GM12874 (cell line): ENCODE results near the gene ATP6V1D.

ENCODE experiments used
- TF ChIP-seq, protein P1 (sequence below): IDR thresholded peaks from 2 replicates; pipeline ENCODE4 v1.5.1; 2011; ENCODE audit warnings: low read depth, mild to moderate bottlenecking, control low read depth, low read length, moderate library complexity; ENCODE audit not compliant: insufficient read depth

Gene ATP6V1D

DNA sequence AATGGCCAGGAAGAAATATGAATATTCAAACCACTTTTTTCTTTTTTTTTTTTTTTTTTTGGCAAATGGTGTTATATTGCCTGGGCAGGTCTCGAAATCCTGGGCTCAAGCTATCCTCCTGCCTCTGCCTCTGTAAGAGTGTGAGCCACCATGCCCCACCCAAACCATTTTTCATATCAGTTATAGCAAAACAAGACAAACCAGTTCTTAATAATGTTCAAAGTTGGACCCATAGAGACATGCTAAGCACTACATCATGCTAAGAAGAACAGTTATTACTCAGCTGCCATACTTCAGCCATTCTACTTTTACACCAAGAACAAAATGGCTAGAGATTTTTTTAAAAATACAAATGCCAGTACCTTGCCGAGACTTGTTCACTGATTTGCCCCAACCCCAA is 26.0 kb upstream of the ATP6V1D start:
- TF ChIP-seq, protein P1, sequence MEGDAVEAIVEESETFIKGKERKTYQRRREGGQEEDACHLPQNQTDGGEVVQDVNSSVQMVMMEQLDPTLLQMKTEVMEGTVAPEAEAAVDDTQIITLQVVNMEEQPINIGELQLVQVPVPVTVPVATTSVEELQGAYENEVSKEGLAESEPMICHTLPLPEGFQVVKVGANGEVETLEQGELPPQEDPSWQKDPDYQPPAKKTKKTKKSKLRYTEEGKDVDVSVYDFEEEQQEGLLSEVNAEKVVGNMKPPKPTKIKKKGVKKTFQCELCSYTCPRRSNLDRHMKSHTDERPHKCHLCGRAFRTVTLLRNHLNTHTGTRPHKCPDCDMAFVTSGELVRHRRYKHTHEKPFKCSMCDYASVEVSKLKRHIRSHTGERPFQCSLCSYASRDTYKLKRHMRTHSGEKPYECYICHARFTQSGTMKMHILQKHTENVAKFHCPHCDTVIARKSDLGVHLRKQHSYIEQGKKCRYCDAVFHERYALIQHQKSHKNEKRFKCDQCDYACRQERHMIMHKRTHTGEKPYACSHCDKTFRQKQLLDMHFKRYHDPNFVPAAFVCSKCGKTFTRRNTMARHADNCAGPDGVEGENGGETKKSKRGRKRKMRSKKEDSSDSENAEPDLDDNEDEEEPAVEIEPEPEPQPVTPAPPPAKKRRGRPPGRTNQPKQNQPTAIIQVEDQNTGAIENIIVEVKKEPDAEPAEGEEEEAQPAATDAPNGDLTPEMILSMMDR: no peak

DNA sequence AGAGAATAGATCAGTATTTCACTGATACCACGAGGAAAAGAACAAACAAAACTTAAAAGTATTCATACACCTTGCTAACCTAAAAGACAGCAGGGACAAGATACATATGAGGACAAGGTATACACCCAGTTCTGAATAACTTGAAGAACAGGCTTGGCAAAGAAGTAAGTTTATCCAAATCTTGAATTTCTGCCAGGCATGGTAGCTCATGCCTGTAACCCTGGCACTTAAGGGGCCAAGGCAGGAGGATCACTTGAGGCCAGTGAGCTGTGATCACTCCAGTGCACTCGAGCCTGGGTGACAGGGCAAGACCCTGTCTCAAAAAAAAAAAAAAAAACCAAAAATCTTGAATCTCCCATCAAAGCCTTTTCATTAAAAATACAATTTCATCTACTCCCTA is 25.5 kb upstream of the ATP6V1D start:
- TF ChIP-seq, protein P1: no peak

DNA sequence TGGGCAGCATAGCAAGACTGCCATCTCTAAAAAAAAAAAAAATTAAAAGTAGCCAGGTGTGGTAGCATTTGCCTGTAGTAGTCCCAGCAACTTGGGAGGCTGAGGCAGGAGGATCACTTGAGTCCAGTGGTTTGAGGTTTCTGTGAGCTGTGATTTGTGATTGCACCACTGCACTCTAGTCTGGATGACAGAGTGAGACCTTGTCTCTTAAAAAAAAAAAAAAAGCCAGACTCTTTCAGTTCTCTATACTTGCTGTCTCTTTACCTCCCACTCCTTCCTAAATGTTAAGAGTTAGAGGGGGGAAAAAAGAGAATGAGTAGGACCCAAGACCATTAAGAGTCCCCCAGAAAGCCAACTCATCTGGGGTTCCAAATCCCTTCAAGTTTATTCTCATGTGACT is 18.3 kb upstream of the ATP6V1D start:
- TF ChIP-seq, protein P1: no peak

DNA sequence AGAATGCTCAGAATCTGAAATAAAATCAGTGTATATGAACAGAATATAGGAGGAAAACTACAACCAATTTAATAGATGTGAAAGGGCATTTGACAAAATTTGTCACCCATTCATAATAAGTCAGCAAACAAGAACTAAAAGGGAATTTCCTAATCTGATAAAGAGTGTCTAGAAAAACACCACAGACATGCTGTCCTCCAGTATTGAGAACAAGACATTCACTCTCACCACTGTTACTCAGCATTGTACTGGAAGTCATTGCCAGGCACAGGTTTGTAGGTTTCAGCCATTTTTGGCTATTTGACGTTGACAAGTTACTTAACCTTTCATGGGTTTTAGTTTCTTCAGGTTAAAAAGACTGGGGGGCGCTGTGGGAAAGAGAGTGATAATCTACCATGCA is 13.7 kb upstream of the ATP6V1D start:
- TF ChIP-seq, protein P1: no peak

DNA sequence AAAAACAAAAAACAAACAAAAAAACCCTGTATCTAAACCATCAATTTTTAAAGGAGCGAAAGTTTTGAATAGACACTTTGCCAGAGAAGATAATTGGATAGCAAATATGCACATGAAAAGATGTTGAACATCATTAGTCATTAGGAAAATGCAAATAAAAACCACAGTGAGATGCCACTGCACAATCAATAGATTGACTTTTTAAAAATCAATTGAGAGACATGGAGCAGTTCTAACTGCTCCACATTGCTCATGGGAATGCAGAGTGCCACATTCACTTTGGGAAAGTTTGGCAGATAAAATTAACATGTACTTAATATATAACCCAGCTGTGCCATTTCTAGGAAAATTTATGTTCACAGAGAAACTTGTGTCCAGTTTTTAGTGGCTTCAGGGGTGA is 13.2 kb upstream of the ATP6V1D start:
- TF ChIP-seq, protein P1: no peak

DNA sequence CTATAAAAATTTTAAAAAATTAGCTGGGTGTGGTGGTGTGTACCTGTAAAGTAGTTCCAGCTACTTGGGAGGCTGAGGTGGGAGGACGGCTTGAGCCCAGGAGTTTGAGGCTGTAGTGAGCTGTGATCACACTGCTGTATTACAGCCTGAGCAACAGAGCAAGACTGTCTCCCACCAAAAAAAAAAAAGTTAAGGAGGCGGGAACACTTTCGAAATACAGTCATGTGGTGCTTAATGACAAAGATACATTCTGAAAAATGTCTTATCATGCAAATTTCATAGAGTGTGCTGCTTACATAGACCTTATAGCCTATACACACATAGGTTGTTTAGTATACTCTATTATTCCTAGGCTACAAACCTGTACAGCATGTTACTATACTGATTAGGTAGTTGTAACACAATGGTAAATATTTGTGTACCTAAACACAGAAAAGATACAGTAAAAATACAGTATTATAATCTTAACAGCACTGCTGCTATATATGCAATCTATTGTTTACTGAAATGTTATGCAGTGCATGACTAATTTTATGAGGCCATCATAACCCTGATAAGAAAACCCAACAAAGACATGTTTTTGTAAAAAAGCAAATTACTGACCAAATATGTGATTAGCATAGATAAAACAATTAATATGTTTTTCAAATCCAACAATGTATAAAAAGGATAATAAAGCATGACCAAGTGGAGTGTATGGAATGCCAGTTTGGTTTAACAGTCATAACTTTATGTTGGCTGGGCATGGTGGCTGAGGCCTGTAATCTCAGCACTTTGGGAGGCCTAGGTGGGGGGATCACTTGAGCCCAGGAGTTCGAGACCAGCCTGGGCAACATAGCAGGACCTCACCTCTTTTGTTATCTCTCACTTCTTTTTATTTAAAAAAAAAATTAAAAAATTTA is 11.9 kb upstream of the ATP6V1D start:
- TF ChIP-seq, protein P1: no peak

DNA sequence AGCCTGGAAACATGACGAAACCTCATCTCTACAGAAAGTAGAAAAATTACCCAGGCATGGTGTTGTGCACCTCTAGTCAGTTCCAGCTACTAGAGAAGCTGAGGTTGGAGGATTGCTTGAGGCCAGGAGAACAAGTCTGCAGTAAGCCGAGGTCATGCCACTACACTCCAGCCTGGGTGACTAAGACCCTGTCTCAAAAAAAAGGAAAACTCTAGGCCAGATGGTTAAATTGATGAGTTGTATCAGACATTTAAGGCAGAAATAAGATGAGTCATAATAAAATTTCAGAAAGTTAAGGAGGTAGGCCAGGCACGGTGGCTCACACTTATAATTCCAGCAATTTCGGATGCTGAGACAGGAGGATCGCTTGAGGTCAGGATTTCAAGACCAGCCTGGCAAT is 11.2 kb upstream of the ATP6V1D start:
- TF ChIP-seq, protein P1: no peak
